HepG2 (cell line): ENCODE results near the gene CD40. TPM values are rescaled to one million over a fixed set of nuclear protein-coding genes. Genes with fewer than 3 reads are reported as not detected.

Source experiments
- CC2D1A ChIP-seq: sonication (generic); formaldehyde crosslinking; IDR thresholded peaks from 2 replicates; pipeline ENCODE4 v1.8.1; 2023; ENCODE audit warnings: mild to moderate bottlenecking, missing genetic modification reagents
- JDP2 ChIP-seq: sonication (generic); formaldehyde crosslinking; IDR thresholded peaks from 2 replicates; pipeline ENCODE4 v1.8.1; 2022; ENCODE audit warnings: missing genetic modification reagents, borderline replicate concordance
- KLF15 ChIP-seq: sonication (generic); formaldehyde crosslinking; IDR thresholded peaks from 2 replicates; pipeline ENCODE4 v1.8.1; 2023; ENCODE audit warnings: borderline replicate concordance, mild to moderate bottlenecking, inconsistent platforms, missing genetic modification reagents, mixed read lengths
- MATR3 ChIP-seq: sonication (generic); formaldehyde crosslinking; IDR thresholded peaks from 2 replicates; pipeline ENCODE4 v1.4.0; 2020; ENCODE audit warnings: missing genetic modification reagents
- MBD4 ChIP-seq: IDR thresholded peaks from 2 replicates; pipeline ENCODE4 v1.6.1; 2012; ENCODE audit warnings: low read length, inconsistent platforms, borderline replicate concordance
- MEIS1 ChIP-seq: sonication (generic); formaldehyde crosslinking; IDR thresholded peaks from 2 replicates; pipeline ENCODE4 v1.9.0; 2021; ENCODE audit warnings: mild to moderate bottlenecking, missing genetic modification reagents, moderate library complexity, borderline replicate concordance
- MYNN ChIP-seq: sonication (generic); formaldehyde crosslinking; IDR thresholded peaks from 2 replicates; pipeline ENCODE4 v1.4.0; 2020; ENCODE audit warnings: mild to moderate bottlenecking, low read depth, missing genetic modification reagents
- POLR2AphosphoS5 ChIP-seq: IDR thresholded peaks from 2 replicates; pipeline ENCODE4 v1.6.1; 2012; ENCODE audit warnings: low read depth, low read length
- SCMH1 ChIP-seq: sonication (generic); formaldehyde crosslinking; IDR thresholded peaks from 2 replicates; pipeline ENCODE4 v1.9.0; 2021; ENCODE audit warnings: missing genetic modification reagents, mild to moderate bottlenecking, borderline replicate concordance
- ZNF484 ChIP-seq: sonication (generic); formaldehyde crosslinking; IDR thresholded peaks from 2 replicates; pipeline ENCODE4 v1.5.1; 2020; ENCODE audit warnings: mild to moderate bottlenecking, low read depth, missing genetic modification reagents, borderline replicate concordance
- ZNF737 ChIP-seq: sonication (generic); formaldehyde crosslinking; IDR thresholded peaks from 2 replicates; pipeline ENCODE4 v1.5.0; 2020; ENCODE audit warnings: missing genetic modification reagents, mild to moderate bottlenecking, borderline replicate concordance
- polyA plus RNA-seq, 8 experiments: library from polyadenylated mRNA; depleted of rRNA in 3 of 8; stranded (reverse) in 7 of 8; unstranded in 1 of 8; fragments of >200 nt; fragmentation: Illumina TruSeq in 4 of 8; extraction: Trizol in 4 of 8; gene quantifications; 2 replicates each; pipeline versions ENCODE4 v1.2.1 to v1.2.3, GENCODE V29; 2011 to 2016; ENCODE audit warnings: low read depth in 4 of 8, missing spikeins in 1 of 8, mixed read lengths in 1 of 8; ENCODE audit not compliant: insufficient read depth in 1 of 8
- total RNA-seq, 5 experiments: library from RNA; depleted of rRNA; stranded (reverse); fragments of >200 nt; fragmentation: Illumina TruSeq; extraction: Trizol; gene quantifications; 2 replicates each; pipeline ENCODE4 v1.2.3, GENCODE V29; 2016; ENCODE audit warnings: low read depth in 1 of 5
- TF ChIP-seq, protein P1 (sequence below): sonication (generic); formaldehyde crosslinking; IDR thresholded peaks from 2 replicates; pipeline ENCODE4 v1.8.1; 2023; ENCODE audit warnings: mild to moderate bottlenecking, moderate library complexity, missing genetic modification reagents
- TF ChIP-seq, protein P2 (sequence below): sonication (generic); formaldehyde crosslinking; IDR thresholded peaks from 2 replicates; pipeline ENCODE4 v1.4.0; 2020; ENCODE audit warnings: mild to moderate bottlenecking, low read depth, missing genetic modification reagents
- TF ChIP-seq, protein P3 (sequence below): sonication (generic); formaldehyde crosslinking; IDR thresholded peaks from 2 replicates; pipeline ENCODE4 v1.5.1; 2020; ENCODE audit warnings: mild to moderate bottlenecking, missing genetic modification reagents
- TF ChIP-seq, protein P4 (sequence below): sonication (generic); formaldehyde crosslinking; IDR thresholded peaks from 2 replicates; pipeline ENCODE4 v1.9.0; 2021; ENCODE audit warnings: missing genetic modification reagents, borderline replicate concordance
- TF ChIP-seq, protein P5 (sequence below): sonication (generic); formaldehyde crosslinking; IDR thresholded peaks from 2 replicates; pipeline ENCODE4 v1.4.0; 2020; ENCODE audit warnings: missing genetic modification reagents; ENCODE audit errors: not compliant biosample characterization
- TF ChIP-seq, protein P6 (sequence below): sonication (generic); formaldehyde crosslinking; IDR thresholded peaks from 2 replicates; pipeline ENCODE4 v1.4.0; 2020; ENCODE audit warnings: missing genetic modification reagents

CD40 gene
- total and polyA plus RNA-seq, 2 of the 13 experiments (the other 11 are each of a cell fraction or from before 2014, with no cell fraction given) = 4.6 to 13.4 TPM

DNA sequence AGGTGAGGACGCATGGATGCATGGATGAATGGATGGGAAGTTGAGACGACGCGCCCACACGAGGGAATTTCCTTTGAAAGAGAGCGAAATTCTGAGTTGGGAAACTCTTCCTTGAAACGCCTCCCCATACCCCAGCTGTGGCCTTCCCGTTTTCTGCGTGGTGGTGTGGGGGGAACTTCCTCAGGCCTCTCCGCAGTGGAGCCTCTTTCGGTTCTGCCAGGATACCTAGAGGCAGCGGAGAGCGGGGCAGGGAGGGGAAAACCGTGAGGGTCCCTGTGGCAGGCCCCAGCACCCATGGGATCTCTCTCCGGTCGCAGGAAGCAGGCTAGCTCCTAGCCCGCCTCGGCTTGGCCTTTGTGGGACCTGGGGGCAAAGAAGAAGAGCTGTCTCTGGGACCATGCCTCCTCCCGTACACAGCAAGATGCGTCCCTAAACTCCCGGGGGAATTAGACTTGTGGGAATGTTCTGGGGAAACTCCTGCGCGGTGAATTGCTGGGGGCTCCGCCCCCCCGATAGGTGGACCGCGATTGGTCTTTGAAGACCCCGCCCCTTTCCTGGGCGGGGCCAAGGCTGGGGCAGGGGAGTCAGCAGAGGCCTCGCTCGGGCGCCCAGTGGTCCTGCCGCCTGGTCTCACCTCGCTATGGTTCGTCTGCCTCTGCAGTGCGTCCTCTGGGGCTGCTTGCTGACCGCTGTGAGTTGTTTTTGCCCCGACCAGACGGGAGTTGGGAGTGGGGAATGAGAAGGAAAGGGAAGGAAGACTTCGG, at the start of gene CD40 (continued):
- TF ChIP-seq, protein P1, sequence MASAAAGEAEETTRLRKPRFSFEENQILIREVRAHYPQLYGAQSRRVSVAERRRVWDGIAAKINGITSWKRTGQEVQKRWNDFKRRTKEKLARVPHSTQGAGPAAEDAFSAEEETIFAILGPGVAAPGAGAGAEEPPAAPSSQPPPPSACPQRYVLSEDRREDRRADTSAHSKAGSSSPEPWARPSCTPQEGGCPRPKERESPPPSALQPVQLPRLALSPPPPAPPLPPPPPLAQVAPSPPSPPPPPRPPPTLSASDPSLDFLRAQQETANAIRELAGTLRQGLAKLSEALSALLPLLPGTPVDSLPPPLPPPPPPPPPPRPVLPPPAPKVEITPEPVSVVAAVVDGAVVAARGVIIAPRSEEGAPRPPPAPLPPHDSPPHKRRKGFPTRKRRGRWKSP (CRISPR knock-in tag) = no peak
- TF ChIP-seq, protein P2, sequence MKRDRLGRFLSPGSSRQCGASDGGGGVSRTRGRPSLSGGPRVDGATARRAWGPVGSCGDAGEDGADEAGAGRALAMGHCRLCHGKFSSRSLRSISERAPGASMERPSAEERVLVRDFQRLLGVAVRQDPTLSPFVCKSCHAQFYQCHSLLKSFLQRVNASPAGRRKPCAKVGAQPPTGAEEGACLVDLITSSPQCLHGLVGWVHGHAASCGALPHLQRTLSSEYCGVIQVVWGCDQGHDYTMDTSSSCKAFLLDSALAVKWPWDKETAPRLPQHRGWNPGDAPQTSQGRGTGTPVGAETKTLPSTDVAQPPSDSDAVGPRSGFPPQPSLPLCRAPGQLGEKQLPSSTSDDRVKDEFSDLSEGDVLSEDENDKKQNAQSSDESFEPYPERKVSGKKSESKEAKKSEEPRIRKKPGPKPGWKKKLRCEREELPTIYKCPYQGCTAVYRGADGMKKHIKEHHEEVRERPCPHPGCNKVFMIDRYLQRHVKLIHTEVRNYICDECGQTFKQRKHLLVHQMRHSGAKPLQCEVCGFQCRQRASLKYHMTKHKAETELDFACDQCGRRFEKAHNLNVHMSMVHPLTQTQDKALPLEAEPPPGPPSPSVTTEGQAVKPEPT = no peak
- TF ChIP-seq POLR2AphosphoS5 (peak; percentile 75), CC2D1A (CRISPR knock-in tag) (no peak), JDP2 (CRISPR knock-in tag) (no peak), SCMH1 (CRISPR knock-in tag) (no peak), ZNF737 (CRISPR knock-in tag) (no peak), KLF15 (CRISPR knock-in tag) (no peak), MEIS1 (CRISPR knock-in tag) (no peak), MYNN (CRISPR knock-in tag) (no peak), MATR3 (CRISPR knock-in tag) (no peak), ZNF484 (CRISPR knock-in tag) (no peak), MBD4 (no peak)
- TF ChIP-seq, protein P3, sequence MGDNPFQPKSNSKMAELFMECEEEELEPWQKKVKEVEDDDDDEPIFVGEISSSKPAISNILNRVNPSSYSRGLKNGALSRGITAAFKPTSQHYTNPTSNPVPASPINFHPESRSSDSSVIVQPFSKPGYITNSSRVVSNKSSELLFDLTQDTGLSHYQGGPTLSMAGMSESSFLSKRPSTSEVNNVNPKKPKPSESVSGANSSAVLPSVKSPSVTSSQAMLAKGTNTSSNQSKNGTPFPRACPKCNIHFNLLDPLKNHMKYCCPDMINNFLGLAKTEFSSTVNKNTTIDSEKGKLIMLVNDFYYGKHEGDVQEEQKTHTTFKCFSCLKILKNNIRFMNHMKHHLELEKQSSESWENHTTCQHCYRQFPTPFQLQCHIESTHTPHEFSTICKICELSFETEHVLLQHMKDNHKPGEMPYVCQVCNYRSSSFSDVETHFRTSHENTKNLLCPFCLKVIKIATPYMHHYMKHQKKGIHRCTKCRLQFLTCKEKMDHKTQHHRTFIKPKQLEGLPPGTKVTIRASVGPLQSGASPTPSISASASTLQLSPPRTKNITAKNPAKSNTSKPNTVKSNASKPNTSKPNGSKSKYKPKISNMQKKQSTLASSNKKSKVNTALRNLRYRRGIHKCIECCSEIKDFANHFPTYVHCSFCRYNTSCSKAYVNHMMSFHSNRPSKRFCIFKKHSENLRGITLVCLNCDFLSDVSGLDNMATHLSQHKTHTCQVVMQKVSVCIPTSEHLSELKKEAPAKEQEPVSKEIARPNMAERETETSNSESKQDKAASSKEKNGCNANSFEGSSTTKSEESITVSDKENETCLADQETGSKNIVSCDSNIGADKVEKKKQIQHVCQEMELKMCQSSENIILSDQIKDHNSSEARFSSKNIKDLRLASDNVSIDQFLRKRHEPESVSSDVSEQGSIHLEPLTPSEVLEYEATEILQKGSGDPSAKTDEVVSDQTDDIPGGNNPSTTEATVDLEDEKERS (CRISPR knock-in tag) = no peak
- TF ChIP-seq, protein P4, sequence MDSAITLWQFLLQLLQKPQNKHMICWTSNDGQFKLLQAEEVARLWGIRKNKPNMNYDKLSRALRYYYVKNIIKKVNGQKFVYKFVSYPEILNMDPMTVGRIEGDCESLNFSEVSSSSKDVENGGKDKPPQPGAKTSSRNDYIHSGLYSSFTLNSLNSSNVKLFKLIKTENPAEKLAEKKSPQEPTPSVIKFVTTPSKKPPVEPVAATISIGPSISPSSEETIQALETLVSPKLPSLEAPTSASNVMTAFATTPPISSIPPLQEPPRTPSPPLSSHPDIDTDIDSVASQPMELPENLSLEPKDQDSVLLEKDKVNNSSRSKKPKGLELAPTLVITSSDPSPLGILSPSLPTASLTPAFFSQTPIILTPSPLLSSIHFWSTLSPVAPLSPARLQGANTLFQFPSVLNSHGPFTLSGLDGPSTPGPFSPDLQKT (CRISPR knock-in tag) = no peak
- TF ChIP-seq, protein P5, sequence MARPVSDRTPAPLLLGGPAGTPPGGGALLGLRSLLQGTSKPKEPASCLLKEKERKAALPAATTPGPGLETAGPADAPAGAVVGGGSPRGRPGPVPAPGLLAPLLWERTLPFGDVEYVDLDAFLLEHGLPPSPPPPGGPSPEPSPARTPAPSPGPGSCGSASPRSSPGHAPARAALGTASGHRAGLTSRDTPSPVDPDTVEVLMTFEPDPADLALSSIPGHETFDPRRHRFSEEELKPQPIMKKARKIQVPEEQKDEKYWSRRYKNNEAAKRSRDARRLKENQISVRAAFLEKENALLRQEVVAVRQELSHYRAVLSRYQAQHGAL (CRISPR knock-in tag) = no peak
- TF ChIP-seq, protein P6, sequence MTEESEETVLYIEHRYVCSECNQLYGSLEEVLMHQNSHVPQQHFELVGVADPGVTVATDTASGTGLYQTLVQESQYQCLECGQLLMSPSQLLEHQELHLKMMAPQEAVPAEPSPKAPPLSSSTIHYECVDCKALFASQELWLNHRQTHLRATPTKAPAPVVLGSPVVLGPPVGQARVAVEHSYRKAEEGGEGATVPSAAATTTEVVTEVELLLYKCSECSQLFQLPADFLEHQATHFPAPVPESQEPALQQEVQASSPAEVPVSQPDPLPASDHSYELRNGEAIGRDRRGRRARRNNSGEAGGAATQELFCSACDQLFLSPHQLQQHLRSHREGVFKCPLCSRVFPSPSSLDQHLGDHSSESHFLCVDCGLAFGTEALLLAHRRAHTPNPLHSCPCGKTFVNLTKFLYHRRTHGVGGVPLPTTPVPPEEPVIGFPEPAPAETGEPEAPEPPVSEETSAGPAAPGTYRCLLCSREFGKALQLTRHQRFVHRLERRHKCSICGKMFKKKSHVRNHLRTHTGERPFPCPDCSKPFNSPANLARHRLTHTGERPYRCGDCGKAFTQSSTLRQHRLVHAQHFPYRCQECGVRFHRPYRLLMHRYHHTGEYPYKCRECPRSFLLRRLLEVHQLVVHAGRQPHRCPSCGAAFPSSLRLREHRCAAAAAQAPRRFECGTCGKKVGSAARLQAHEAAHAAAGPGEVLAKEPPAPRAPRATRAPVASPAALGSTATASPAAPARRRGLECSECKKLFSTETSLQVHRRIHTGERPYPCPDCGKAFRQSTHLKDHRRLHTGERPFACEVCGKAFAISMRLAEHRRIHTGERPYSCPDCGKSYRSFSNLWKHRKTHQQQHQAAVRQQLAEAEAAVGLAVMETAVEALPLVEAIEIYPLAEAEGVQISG (CRISPR knock-in tag) = no peak
